Medulla oblongata (tissue), 1 donor: Measurements from ENCODE around the gene BLVRB.

Experiments used
- DNase-seq: peaks from one replicate; pipeline ENCODE4 v3.0.0-alpha.2; 2015; ENCODE audit errors: extremely low spot score

Gene BLVRB

DNA sequence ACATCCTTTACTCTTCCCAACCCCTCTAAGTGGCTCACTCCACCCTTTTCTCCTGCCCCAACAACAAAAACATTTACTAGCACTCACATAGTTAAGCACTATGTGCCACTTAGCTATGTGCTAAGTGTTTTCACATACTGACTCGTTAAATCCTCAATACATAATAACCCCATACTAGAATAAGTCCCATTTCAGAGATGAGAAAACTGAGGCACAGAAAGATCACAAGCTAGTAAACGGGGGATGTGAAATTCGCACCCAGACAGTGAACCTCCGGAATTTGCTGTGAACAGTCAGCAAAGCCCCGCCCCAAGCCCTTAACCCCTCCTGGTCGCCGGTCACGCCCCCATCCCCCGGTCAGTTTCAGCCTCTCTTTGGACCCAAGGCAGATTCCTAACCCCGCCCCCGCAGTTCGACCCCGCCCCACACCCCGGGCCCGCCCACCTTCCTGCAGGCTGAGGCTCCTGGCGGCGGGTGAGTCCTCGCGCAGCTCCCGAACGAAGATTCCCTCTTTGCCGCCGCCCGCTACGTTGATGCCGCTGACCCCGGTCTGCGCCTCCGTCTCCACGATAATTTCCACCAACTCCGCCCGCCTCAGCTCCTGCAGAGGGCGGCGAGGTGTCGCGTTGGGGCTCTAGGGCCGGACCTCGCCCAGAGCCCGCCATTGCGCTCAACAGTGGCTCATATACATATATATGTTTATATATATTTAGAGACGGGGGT, 62.1 kb downstream of the BLVRB start:
- DNase-seq, result peak; percentile 37

DNA sequence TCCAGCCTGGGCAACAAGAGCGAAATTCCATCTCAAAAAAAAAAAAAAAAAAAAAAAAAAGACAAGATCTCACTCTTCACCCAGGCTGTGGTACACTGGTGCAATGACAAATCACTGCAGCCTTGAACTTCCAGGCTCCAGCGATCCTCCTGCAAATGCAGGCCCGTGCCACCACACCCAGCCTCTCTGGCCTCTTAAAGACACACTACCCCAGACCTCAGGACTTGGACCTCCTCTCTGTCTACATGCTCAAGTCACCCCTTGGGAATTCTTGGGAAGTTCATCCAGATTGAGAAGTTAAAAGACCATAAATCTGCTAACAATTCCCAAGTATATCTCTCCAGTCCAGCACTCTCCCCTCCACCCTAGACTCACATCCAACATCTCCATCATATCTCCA, 65.0 kb downstream of the BLVRB start:
- DNase-seq, result no peak

DNA sequence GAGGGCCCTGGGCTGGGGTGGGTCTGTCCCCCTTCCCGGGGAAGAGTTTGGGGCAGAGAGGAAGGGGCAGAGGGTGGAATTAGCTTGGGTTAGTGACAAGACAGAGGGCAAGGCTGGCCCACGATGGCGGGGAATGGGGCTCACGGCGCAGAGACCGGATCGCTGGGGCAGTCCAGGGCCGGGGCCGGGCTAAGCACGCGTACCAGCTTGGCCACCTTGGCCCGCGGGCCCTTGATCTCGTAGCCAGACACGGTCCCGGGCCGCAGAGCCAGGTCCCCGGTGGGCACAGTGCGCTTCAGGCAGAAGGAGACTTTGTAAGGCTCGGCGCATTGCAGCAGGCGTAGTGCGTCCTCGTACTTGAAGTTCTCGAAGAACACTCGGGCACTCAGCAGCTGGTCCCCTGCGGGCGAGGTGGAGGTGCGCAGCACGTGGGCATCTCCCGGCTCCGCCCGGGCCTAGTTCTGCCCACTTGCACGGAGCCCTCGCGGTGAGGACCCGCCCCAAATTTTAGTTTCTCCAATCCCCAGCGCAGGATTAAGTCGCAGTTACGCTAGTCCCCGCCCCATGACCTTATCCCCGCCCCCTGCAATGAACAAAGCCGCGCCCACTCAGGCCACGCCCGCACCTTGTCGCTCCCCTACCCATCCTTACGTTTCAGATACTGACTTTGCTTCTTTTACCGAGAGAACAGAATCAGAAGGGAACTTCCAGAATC, 67.0 kb downstream of the BLVRB start:
- DNase-seq, result no peak
